Esophagus squamous epithelium (tissue), 5 donors: ENCODE results near the gene RCAN3. TPM values are rescaled to one million over a fixed set of nuclear protein-coding genes. Genes with fewer than 3 reads are reported as not detected.

Experiments used
- DNase-seq: peaks from one replicate; lab custom pipeline; 2025; lab: John Stamatoyannopoulos, UW
- H3K27ac ChIP-seq, 4 donors: fragments of 200-600 bp; sonication (generic); one replicate each; pipeline ENCODE4 v1.5.1; 2016 to 2019; ENCODE audit warnings: mild to moderate bottlenecking in 1 of 4
- H3K27me3 ChIP-seq, 4 donors: fragments of 200-600 bp; sonication (generic); 1 replicate in 3 of 4; 2 replicates in 1 of 4; pipeline versions ENCODE4 v1.5.1 to v1.6.0; 2017 to 2021; ENCODE audit warnings: antibody characterized with exemption in 1 of 4
- H3K36me3 ChIP-seq, 3 donors: fragments of 200-600 bp; sonication (generic); one replicate each; pipeline ENCODE4 v1.5.1; 2016 to 2019
- H3K4me1 ChIP-seq, 3 donors: fragments of 200-600 bp; sonication (generic); one replicate each; pipeline ENCODE4 v1.5.1; 2017 to 2019
- H3K4me3 ChIP-seq, 4 donors: fragments of 200-600 bp; sonication (generic); 1 replicate in 3 of 4; 2 replicates in 1 of 4; pipeline ENCODE4 v1.5.1; 2016 to 2019; ENCODE audit warnings: mild to moderate bottlenecking in 2 of 4, moderate library complexity in 1 of 4
- H3K9me3 ChIP-seq, 3 donors: fragments of 200-600 bp; sonication (generic); one replicate each; pipeline ENCODE4 v1.5.1; 2016 to 2019
- CTCF ChIP-seq, 6 experiments: fragments of 450-650 bp in 4 of 6; fragments of 200-600 bp in 2 of 6; sonication (generic) in 2 of 6; IDR thresholded peaks; one replicate each; pipeline ENCODE4 v1.5.1; 2016 to 2019; ENCODE audit warnings: antibody characterized with exemption in 6 of 6, mild to moderate bottlenecking in 4 of 6, moderate library complexity in 4 of 6
- POLR2A ChIP-seq, 4 donors: fragments of 450-650 bp; IDR thresholded peaks; one replicate each; pipeline ENCODE4 v1.6.1; 2017; ENCODE audit warnings: antibody characterized with exemption in 4 of 4, mild to moderate bottlenecking in 4 of 4, moderate library complexity in 3 of 4
- WGBS, 2 donors: methylation state at CpG; one replicate each; pipeline ENCODE4 v1.1.5; 2018; 5-methylcytosine and 5-hydroxymethylcytosine counted together
- intact Hi-C: fragments of 100-400 bp; cut with DNase I; formaldehyde crosslinking; loops from one replicate; pipeline ENCODE4 v1.15.0; 2022
- total RNA-seq, 4 donors: library from RNA; depleted of rRNA; stranded (reverse); fragments of >200 nt; gene quantifications; one replicate each; pipeline ENCODE4 v1.1.0, GENCODE V29; 2016
- donor health status: DM: yes; HTN: yes; CAD: no.

RCAN3 gene
- total RNA-seq, 4 donors from 2014 or later, result 14.4 to 24.1 (median 18.6) TPM

GRCh38 chr1:24554714-24555113, 52.1 kb downstream of the RCAN3 start:
- no peaks in the 10 kb centered on the region for H3K9me3 ChIP-seq
- WGBS, 2 donors, result 89 to 93% methylated on average over 1 to 3 of the region's 4 CpGs
- no peak for DNase-seq
- no peak overlapping the region for H3K27ac ChIP-seq
- peaks cover 0 to 55% (median 0%) of the 10 kb centered on the region in 4 donors for H3K27me3 ChIP-seq
- TF ChIP-seq POLR2A (IDR thresholded peaks at IDR 0.05) (no peak), CTCF (IDR thresholded peaks at IDR 0.05) (no peak)
- intact Hi-C loops, result no loop called here
- H3K36me3 ChIP-seq, result no peaks in the 10 kb centered on the region
- peaks cover 7 to 21% (median 8%) of the 10 kb centered on the region in 3 donors for H3K4me1 ChIP-seq
- H3K4me3 ChIP-seq, result no peak overlapping the region

GRCh38 chr1:24555591-24556413, 53.2 kb downstream of the RCAN3 start, which contains the start of gene NCMAP:
TSS of gene NCMAP (plus strand) at chr1:24556087. CDS start at chr1:24595431, 39,344 bp downstream.
- DNase-seq, result no peak
- intact Hi-C loops, result no loop called here
- H3K36me3 ChIP-seq, result no peaks in the 10 kb centered on the region
- H3K4me1 ChIP-seq, result peaks cover 7 to 21% (median 8%) of the 10 kb centered on the region in 3 donors
- no peaks in the 10 kb centered on the region for H3K9me3 ChIP-seq
- WGBS, 2 donors, result 0 to 10% methylated on average over 1 to 6 of the region's 61 CpGs
- peak within 1 kb of the TSS; percentile 22 to 65 (median 34) for H3K4me3 ChIP-seq
- TF ChIP-seq CTCF (IDR thresholded peaks at IDR 0.05) (peak in 1 of 6 experiments; percentile 15), POLR2A (IDR thresholded peaks at IDR 0.05) (no peak)
- no peak within 1 kb of the TSS for H3K27ac ChIP-seq
- H3K27me3 ChIP-seq, result peaks cover 0 to 56% (median 0%) of the 10 kb centered on the region in 4 donors

GRCh38 chr1:24556414-24556795, 53.8 kb downstream of the RCAN3 start:
- Histone ChIP-seq H3K27me3 (peaks cover 0 to 59% (median 0%) of the 10 kb centered on the region in 4 donors), H3K9me3 (no peaks in the 10 kb centered on the region), H3K36me3 (no peaks in the 10 kb centered on the region), H3K4me3 (peak overlapping the region; percentile 22 to 65 (median 34)), H3K4me1 (peaks cover 7 to 21% (median 8%) of the 10 kb centered on the region in 3 donors), H3K27ac (no peak overlapping the region)
- TF ChIP-seq CTCF (IDR thresholded peaks at IDR 0.05), result no peak
- 55 to 74% methylated on average over 4 to 8 of the region's 19 CpGs for WGBS, 2 donors
- DNase-seq, result no peak
- intact Hi-C loops, result no loop called here

- H3K27ac ChIP-seq, result no peak overlapping the region
- TF ChIP-seq POLR2A (IDR thresholded peaks at IDR 0.05), result no peak
- DNase-seq, result no peak
Measured at GRCh38 chr1:24557220-24557619, 54.6 kb downstream of the RCAN3 start.

GRCh38 chr1:24557711-24558131, 55.1 kb downstream of the RCAN3 start:
- Histone ChIP-seq H3K4me1 (peaks cover 7 to 26% (median 8%) of the 10 kb centered on the region in 3 donors), H3K9me3 (no peaks in the 10 kb centered on the region), H3K4me3 (no peak overlapping the region), H3K27ac (no peak overlapping the region), H3K36me3 (no peaks in the 10 kb centered on the region), H3K27me3 (peaks cover 0 to 68% (median 0%) of the 10 kb centered on the region in 4 donors)
- no peak for DNase-seq
- WGBS, 2 donors, result 88 to 92% methylated on average over 6 to 8 of the region's 9 CpGs
- intact Hi-C loops, result no loop called here
- TF ChIP-seq POLR2A (IDR thresholded peaks at IDR 0.05), result no peak
- no peak for TF ChIP-seq CTCF (IDR thresholded peaks at IDR 0.05)

More at GRCh38 chr1:24557220-24557619, 54.6 kb downstream of the RCAN3 start:
- no peaks in the 10 kb centered on the region for H3K9me3 ChIP-seq
- H3K4me3 ChIP-seq, result no peak overlapping the region
- no peaks in the 10 kb centered on the region for H3K36me3 ChIP-seq
- H3K27me3 ChIP-seq, result peaks cover 0 to 63% (median 0%) of the 10 kb centered on the region in 4 donors
- 90 to 96% methylated on average over 6 of the region's 6 CpGs for WGBS, 2 donors
- intact Hi-C loops, result no loop called here
- peaks cover 7 to 21% (median 8%) of the 10 kb centered on the region in 3 donors for H3K4me1 ChIP-seq
